IPS-NIHi7 (cell line): ENCODE data around the gene EPN1.

Source experiments
- DNase-seq: peaks from one replicate; pipeline ENCODE4 v3.0.0; 2012; ENCODE audit warnings: mixed read lengths; ENCODE audit errors: extremely low spot score

Gene EPN1

DNA sequence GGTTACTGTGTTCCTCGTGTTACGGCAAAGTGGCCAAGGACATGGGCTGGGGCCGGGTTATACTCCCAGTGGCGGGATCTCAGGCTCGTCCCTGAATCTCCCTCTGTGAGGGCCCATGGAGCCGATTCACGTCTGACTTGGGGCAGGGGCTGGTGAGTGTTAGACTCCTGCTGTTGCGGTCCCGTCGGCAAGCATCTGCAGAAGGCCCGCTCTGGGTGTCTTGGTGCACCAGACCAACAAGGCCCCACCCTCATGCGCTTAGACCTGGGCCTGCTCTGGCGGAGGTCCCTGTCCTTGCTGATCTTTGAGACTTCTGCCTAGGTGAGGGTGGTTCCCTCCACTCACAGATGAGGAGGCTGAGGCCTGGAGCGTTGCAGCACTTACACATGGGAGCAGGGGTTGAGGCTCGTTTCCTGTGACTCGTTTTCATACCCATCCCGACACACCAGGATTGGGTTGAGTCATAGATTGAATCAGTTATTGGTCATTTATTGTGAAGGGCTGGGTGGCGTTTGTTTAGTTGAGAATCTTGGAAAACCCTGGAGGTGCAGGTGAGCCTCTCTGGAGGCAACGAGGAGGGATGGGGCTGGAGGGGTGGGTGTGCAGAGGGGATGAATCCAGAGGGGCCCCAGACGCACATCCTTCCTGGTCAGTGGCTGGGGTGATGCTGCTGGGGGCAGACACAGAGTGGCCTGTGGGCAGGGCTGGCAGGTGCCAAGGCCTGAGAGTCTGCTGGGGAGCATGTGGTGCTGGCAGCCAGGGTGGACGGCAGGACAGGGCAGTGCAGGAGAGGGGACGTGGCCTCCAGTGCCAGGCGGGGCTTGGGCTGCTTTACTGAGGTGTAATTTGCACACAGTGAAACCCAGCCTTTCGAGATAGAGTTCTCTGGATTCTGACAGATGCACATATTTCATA, 4.6 kb downstream of the EPN1 start:
- no peak for DNase-seq

- no peak for DNase-seq
Measured at GRCh38 chr19:55680339-55681130, 5.5 kb downstream of the EPN1 start.

- no peak for DNase-seq
Measured at GRCh38 chr19:55681131-55682092, 6.4 kb downstream of the EPN1 start.

- DNase-seq, result no peak
Measured at GRCh38 chr19:55683449-55684261, 8.6 kb downstream of the EPN1 start.

DNA sequence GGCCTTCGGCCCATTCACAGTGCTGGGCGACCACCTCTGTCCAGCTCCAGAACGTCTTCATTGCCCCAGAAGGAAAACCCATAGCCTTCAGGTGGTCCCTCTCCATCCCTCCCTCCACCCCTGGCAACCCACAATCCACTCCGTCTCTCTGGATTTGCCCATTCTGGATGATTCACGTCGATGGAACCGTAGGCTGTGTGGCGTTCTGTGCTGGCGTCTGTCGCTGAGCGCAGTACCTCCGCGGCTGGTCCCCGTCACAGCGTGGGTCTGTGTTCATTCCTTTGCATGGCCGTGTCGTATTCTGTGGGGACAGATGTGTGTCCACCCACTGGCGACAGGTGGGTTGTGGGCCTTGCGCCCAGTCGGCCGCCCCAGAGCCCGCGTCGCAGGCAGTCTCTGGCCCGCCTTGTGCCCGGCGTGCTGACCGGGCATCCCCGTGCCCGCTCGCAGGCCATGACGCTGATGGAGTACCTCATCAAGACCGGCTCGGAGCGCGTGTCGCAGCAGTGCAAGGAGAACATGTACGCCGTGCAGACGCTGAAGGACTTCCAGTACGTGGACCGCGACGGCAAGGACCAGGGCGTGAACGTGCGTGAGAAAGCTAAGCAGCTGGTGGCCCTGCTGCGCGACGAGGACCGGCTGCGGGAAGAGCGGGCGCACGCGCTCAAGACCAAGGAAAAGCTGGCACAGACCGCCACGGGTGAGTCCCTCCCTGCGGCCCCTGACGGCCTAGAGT, 10.1 kb downstream of the EPN1 start:
- DNase-seq, result no peak

DNA sequence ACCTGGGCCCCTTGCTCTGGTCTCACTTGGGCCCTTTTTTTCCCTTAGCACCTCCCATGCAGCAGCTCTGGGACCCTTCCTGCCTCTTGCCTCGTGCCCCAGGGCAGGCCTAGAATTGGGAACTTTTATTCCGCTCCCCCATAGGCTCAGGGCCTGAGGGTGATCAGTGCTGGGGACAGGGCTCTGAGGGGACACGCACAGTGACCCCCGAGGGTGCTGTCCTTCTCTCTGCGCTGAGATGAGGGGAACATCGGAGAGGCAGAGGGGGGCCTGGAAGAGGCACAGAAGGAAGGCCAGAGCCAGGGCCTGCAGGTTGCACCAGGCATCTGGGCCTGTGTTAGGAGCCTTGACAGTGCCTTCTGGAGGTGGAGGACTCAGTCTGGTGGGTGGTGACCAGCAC, 10.8 kb downstream of the EPN1 start:
- DNase-seq, result no peak

DNA sequence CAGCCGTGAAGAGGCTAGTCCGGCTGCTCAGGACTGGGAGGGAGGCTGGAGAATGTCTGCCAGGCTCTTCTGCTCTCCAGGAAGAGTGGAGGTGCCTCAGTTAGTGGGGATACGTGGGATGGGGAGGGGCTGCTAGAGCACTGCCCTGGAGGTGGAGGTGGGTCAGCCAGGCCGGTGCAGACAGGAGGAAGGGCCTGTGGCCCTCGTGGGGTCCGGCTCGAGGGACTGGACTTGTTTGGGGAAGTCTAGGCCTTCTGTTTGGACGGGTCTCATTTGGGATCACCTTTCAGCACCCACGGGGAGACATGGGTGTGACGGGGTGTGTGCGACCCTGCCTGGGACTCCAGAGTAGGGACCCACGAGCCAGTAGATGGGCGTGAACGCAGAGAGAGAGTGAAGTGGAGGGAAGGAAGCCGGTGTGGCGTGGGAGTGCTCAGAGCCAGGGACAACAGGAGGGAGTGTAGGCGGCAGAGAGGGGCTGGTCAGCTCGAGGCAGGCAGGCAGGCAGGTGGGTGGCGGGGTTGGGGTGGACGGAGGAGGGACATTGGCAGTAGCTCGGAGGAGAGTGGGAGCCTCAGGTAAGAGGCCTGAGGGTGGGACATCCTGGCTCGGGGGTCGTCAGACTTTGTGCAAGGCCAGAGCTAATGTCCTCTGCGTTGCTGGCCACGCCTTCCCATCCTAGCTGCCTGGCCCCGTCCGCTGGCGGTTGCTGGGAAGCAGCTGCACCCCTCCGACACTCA, 11.5 kb downstream of the EPN1 start:
- DNase-seq, result no peak

- DNase-seq, result no peak
Measured at GRCh38 chr19:55687281-55688201, 12.5 kb downstream of the EPN1 start.

GRCh38 chr19:55688422-55689218, 13.6 kb downstream of the EPN1 start:
- DNase-seq, result no peak

- DNase-seq, result no peak
Measured at GRCh38 chr19:55689411-55690108, 14.5 kb downstream of the EPN1 start.

- DNase-seq, result no peak
Measured at GRCh38 chr19:55690109-55690768, 15.2 kb downstream of the EPN1 start.

DNA sequence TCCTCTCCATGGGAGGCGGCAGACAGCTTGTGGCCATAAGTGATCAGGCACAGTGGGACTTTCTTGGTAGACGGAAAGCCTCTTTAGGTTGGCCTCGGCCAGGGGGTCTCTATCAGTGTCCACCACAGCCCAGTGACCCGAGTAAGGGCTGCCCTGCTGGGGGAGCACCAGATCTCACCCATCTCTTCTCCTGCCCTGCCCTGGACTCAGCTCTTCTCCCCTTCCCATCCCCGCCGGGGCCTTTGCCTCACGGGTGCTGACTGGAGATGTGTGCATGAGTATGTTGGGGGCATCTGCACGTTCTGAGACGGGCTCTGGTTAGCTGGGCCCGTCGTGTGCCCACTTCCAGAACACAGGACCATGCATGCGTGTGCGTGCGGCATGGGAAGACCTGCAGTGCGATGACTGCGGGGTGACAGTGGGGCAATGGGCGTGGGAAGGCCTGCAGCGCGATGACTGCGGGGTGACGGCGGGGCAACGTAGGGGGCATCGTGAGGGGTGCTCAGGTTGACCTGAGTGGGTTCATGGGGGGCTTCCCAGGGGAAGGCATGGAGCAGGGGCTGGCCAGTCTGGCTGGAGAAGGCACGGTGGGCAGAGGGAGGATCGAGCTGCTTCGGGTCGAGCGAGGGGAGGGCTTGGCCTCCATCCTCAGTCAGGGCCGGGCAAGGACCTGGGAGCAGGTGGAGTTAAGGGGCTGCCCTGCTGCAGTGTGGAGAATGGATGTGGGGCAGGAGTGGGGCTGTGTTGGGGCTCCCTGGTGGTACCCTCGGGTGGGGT, 15.9 kb downstream of the EPN1 start:
- no peak for DNase-seq

- no peak for DNase-seq
Measured at GRCh38 chr19:55691561-55692481, 16.8 kb downstream of the EPN1 start.

GRCh38 chr19:55692681-55693081, 17.7 kb downstream of the EPN1 start:
- no peak for DNase-seq
